Large intestine (tissue), 3 donors: Measurements from ENCODE around the gene PPP2R3B. TPM values are rescaled to one million over a fixed set of nuclear protein-coding genes. Genes with fewer than 3 reads are reported as not detected.

Experiments
- DNase-seq, 2 donors: peaks; one replicate each; pipeline versions ENCODE4 v3.0.0 to v3.0.0-alpha.2; 2013
- H3K27ac ChIP-seq: one replicate; pipeline ENCODE4 v1.5.1; 2013; ENCODE audit warnings: low read length
- H3K27me3 ChIP-seq: 2 replicates; pipeline ENCODE4 v1.6.1; 2013; ENCODE audit warnings: low read length; ENCODE audit not compliant: control insufficient read depth, insufficient read depth
- H3K36me3 ChIP-seq: 2 replicates; pipeline ENCODE4 v1.6.1; 2013; ENCODE audit warnings: low read length; ENCODE audit not compliant: control insufficient read depth, insufficient read depth
- H3K4me1 ChIP-seq: one replicate; pipeline ENCODE4 v1.6.1; 2013; ENCODE audit warnings: low read length; ENCODE audit not compliant: control insufficient read depth, insufficient read depth
- H3K4me3 ChIP-seq: one replicate; pipeline ENCODE4 v1.5.1; 2013; ENCODE audit warnings: low read length
- H3K9me3 ChIP-seq: one replicate; pipeline ENCODE4 v1.6.1; 2013; ENCODE audit warnings: mild to moderate bottlenecking, low read depth, low read length, moderate library complexity; ENCODE audit not compliant: control insufficient read depth
- WGBS: methylation state at CpG from one replicate; pipeline ENCODE4 v1.1.5; 2013; ENCODE audit warnings: low lambda C conversion rate; ENCODE audit not compliant: insufficient coverage; 5-methylcytosine and 5-hydroxymethylcytosine counted together
- polyA plus RNA-seq: library from polyadenylated mRNA; unstranded; fragments of 120-200 nt; gene quantifications from one replicate; pipeline ENCODE4 v1.2.1, GENCODE V29; 2013

The PPP2R3B gene
- polyA plus RNA-seq, 1 donor: 15.0 TPM

DNA sequence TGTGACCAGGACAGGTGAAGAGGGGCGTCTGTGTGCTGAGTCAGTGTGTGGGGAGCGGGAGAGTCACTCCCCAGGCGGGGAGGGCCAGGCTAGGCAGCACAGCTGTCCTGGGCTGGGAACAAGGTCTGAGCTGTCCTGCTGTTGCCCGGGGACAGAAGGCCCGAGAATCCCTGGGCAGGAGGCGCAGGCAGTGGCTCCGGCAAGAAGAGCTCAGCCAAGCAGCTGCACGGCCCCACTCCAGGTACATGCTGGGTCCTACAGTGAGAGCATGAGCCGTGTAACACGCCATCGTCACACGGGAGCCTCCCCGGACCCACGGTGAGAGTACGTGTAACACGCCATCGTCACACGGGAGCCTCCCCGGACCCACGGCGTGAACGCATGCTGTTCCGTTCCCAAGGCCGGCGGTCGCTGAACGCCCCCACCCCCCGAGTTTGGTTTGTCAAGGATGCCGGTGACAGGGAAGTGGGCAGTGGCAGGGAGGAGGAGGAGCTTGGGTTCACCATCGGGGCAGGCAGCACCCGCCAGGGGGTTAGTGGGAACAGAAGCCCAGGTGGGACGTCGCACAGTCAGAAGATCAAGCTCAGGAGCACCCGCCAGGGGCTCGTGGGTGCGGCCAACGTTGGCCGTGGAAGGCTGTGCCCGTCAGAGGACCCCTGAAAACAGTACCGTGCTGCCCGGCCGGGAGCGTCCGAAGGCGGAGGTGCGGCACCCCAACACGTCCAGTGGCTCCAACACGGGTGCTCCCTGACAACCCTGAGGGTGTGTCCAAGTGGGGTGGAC lies 15.6 kb downstream of the PPP2R3B start:
- no peak overlapping the region for H3K4me3 ChIP-seq
- H3K36me3 ChIP-seq: no peaks in the 10 kb centered on the region
- H3K27me3 ChIP-seq: peaks cover 37% of the 10 kb centered on the region
- H3K4me1 ChIP-seq: no peaks in the 10 kb centered on the region
- no CpG with 5 or more reads among the region's 48 CpGs for WGBS
- H3K9me3 ChIP-seq: no peaks in the 10 kb centered on the region
- H3K27ac ChIP-seq: no peak overlapping the region
- no peak for DNase-seq

DNA sequence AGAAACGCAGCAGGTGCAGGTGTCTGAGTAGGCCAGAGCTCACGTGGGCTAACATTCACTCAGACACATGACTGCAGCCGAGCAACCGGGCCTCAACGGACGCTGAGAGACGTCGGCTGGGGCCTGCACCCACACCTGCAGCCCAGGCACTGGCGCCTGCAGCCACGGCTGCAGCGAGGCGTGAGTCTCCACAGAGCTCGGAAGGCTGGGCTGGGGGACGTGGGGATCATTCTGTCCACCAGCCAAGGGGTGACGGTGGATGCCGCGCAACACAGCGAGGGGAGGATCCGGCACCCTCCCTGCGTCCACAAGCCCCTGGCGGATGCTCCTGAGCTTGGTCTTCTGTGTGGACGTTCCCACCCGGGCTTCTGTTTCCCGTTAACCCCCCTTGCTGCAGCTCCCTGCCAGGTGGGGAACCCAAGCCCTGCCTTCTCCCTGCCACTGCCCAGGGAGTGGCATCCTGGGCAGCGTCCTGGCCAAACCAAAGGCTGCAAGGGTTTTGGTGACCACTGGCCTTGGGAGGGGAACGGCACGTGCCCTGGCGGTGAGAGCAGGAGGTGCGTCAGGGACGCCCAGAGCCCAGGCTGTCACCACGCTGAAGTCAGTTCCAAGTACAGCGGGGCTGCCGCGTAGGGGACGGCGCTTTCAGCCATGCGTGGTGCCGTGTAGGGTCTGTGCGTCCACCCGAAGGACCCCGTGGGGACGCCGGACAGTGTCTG lies 16.3 kb downstream of the PPP2R3B start:
- H3K27me3 ChIP-seq: peaks cover 32% of the 10 kb centered on the region
- H3K27ac ChIP-seq: no peak overlapping the region
- no peak overlapping the region for H3K4me3 ChIP-seq
- WGBS: no CpG with 5 or more reads among the region's 43 CpGs
- no peak for DNase-seq
- H3K9me3 ChIP-seq: no peaks in the 10 kb centered on the region
- no peaks in the 10 kb centered on the region for H3K36me3 ChIP-seq
- H3K4me1 ChIP-seq: no peaks in the 10 kb centered on the region

DNA sequence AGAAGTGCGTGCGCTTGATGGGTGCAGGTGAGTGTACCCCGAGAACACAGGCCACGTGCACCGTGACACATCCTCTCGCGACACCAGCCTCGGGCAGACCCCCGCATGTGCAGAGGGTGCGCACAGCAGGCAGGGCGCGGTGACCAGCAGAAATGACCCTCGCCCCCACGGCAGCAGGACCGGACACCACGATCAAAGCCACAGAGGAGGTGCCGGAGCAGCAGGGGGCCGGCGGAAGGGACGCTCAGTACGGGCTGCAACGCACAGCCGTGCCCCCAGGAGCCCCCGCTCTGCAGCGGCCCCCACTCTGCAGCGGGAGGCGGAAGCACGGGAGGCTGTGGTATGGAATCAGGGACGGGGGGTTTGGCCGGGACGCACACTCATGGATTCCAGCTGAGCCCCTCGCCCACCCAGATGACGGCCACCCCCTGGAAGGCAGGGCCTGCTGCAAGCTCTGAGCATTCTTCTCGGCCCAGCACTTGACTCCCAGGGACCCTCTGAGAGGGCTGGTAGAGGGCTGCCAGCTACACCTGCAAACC lies 17.1 kb downstream of the PPP2R3B start:
- peaks cover 24% of the 10 kb centered on the region for H3K27me3 ChIP-seq
- no peak overlapping the region for H3K4me3 ChIP-seq
- no peaks in the 10 kb centered on the region for H3K4me1 ChIP-seq
- H3K9me3 ChIP-seq: no peaks in the 10 kb centered on the region
- H3K27ac ChIP-seq: no peak overlapping the region
- H3K36me3 ChIP-seq: no peaks in the 10 kb centered on the region
- DNase-seq: no peak
- no CpG with 5 or more reads among the region's 34 CpGs for WGBS

DNA sequence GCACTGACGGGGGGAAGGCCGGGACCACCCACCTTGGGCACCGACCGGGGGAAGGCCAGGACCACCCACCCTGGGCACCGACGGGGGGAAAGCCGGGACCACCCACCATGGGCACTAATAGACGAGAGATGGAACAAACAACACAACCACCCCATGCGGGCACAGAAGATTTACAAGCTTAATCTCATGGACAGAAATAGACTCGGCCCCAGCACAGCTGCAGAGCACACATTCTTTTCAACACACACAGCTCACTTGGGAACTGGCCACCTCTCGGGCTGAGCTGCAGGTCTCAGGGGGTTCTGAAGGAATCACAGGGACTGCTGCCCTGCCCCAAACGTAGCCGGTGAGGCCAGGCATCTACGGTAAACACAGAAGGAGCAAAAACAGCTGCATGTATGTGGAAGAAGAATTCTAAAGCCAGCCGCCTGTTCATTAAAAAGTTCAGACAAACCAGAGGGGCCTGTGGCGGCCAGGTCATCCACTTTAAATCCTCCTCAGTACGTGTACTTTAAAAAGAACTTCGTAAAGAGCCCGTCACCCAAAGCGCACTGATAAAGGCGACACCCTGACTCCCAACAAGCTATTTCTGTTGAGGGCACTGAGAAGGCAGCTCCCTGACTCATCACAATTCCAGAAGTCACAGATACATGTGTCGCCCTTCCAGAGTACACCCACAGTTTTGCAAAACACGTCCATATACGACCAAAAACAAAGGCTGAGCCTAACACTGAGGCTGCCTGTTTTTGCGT lies 17.7 kb downstream of the PPP2R3B start:
- H3K36me3 ChIP-seq: no peaks in the 10 kb centered on the region
- H3K4me1 ChIP-seq: no peaks in the 10 kb centered on the region
- no peak overlapping the region for H3K4me3 ChIP-seq
- DNase-seq: no peak
- no CpG with 5 or more reads among the region's 25 CpGs for WGBS
- H3K27ac ChIP-seq: no peak overlapping the region
- peaks cover 18% of the 10 kb centered on the region for H3K27me3 ChIP-seq
- peaks cover 4% of the 10 kb centered on the region for H3K9me3 ChIP-seq

DNA sequence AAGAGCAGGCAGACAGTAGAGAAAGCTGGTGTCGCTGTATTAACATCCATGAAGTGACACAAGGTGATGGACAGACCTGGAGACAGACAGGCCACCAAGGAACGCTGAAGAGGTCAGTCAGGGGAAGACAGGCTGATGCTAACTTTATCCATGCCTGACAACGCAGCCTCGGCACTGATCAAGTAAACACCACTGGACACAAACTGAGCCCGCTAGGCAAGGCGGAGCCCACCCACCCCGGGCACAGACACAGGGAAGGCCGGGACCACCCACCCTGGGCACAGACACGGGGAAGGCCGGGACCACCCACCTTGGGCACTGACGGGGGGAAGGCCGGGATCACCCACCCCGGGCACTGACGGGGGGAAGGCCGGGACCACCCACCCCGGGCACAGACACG lies 18.8 kb downstream of the PPP2R3B start:
- Histone ChIP-seq H3K36me3 (no peaks in the 10 kb centered on the region), H3K27ac (no peak overlapping the region), H3K27me3 (peaks cover 11% of the 10 kb centered on the region), H3K4me1 (no peaks in the 10 kb centered on the region), H3K9me3 (peaks cover 15% of the 10 kb centered on the region), H3K4me3 (no peak overlapping the region)
- WGBS: no CpG with 5 or more reads among the region's 17 CpGs
- no peak for DNase-seq

DNA sequence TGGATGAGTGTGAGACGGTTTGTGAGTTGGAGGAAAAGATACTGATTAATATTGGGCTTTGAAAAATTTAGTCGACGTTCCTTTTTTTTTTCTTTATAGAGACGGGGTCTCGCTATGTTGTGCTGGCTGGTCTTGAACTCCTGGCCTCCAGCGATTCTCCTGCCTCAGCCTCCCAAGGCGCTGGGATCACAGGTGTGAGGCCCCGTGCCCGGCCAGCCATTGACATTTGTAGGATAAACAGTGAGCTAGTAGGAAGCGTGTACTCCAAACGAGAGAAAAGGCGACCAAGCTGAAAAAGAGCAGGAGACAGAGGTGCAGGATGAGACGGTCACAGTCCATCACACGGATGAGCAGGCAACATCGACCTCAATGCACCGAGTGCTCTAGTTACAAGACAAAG lies 19.4 kb downstream of the PPP2R3B start:
- peaks cover 6% of the 10 kb centered on the region for H3K27me3 ChIP-seq
- H3K4me1 ChIP-seq: no peaks in the 10 kb centered on the region
- no peak for DNase-seq
- H3K4me3 ChIP-seq: no peak overlapping the region
- 92% methylated on average over 4 of the region's 16 CpGs for WGBS
- no peaks in the 10 kb centered on the region for H3K36me3 ChIP-seq
- H3K27ac ChIP-seq: no peak overlapping the region
- peaks cover 20% of the 10 kb centered on the region for H3K9me3 ChIP-seq

DNA sequence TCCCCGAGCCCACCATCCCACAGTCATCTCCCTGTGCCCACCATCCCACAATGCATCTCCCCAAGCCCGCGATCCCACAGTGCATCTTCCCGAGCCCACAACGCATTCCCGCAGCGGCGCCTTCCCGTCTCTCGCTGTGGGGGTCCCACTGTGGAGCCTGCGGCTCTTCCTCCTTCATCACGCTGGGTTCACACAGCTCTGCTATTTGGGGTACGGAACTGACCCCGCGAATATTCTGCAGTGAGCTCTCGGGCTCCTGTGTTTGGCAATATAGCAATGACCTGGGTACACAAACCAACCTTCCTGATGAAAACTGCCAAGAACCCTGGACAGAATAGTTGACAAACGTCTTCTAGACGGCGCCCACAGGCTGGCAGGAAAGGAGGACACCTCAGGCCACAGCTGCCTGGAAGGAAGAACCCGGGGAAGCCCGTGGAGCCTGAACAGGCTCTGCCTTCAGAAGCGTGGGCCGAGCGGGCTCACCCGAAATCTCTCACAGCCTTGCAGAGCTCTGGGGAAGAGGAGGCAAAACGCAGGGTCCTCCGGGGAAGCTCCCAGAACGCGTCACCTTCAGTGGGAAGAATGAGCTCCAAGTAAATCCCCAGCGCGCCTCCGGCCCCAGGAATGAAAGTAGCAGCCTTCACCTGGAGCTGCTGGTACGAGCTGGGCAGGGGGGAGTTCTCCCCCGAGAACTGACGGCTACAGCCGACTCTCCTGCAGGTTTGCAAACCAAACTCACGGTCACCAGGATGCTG lies 22.9 kb downstream of the PPP2R3B start:
- no peaks in the 10 kb centered on the region for H3K27me3 ChIP-seq
- no peak overlapping the region for H3K27ac ChIP-seq
- H3K9me3 ChIP-seq: peaks cover 44% of the 10 kb centered on the region
- H3K36me3 ChIP-seq: peaks cover 14% of the 10 kb centered on the region
- no peak for DNase-seq
- no peak overlapping the region for H3K4me3 ChIP-seq
- no CpG with 5 or more reads among the region's 37 CpGs for WGBS
- no peaks in the 10 kb centered on the region for H3K4me1 ChIP-seq

DNA sequence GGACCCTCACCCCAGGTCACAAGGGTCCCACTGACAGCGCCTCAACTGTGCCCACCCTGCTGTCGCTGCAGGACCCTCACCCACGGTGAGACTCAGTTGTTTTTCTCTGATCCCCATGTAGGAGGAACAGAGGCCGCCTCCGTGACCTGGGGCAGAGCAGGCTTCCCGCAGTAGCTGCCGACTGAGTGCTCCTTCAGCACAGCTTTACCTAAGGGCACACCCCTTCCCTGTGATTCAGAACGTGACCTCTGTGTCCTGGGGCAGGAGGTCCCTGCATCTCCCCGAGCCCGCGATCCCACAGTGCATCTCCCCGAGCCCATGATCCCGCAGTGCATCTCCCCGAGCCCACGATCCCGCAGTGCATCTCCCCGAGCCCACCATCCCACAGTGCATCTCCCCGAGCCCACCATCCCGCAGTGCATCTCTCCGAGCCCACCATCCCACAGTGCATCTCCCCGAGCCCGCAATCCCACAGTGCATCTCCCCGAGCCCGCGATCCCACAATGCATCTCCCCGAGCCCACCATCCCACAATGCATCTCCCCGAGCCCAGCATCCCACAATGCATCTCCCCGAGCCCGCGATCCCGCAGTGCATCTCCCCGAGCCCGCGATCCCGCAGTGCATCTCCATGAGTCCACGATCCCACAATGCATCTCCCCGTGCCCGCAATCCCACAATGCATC lies 23.6 kb downstream of the PPP2R3B start:
- WGBS: 90% methylated on average over 3 of the region's 38 CpGs
- Histone ChIP-seq H3K9me3 (peaks cover 50% of the 10 kb centered on the region), H3K27me3 (no peaks in the 10 kb centered on the region), H3K27ac (no peak overlapping the region), H3K4me3 (no peak overlapping the region), H3K4me1 (no peaks in the 10 kb centered on the region), H3K36me3 (peaks cover 14% of the 10 kb centered on the region)
- no peak for DNase-seq

DNA sequence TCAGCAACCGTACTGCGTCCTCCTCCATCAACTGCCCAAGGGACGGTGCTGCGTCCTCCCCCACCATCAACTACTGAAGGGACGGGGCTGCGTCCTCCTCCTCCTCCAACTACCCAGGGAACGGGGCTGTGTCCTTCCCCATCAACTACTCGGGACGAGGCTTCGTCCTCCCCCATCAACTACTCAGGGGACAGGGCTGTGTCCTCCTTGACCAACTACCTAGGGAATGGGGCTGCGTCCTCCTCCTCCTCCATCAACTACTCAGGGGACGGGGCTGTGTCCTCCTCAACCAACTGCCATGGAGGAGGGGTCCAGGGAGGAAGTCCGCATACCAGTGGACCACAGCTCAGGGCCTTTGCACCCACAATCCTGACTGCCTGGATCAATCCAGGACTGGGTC lies 24.4 kb downstream of the PPP2R3B start:
- no peak overlapping the region for H3K27ac ChIP-seq
- peaks cover 14% of the 10 kb centered on the region for H3K36me3 ChIP-seq
- no peaks in the 10 kb centered on the region for H3K4me1 ChIP-seq
- H3K4me3 ChIP-seq: no peak overlapping the region
- no peaks in the 10 kb centered on the region for H3K27me3 ChIP-seq
- no CpG with 5 or more reads among the region's 13 CpGs for WGBS
- DNase-seq: no peak
- H3K9me3 ChIP-seq: peaks cover 52% of the 10 kb centered on the region
